Keratinocyte (primary cell): ENCODE measurements around the gene CDCA5. TPM values are rescaled to one million over a fixed set of nuclear protein-coding genes. Genes with fewer than 3 reads are reported as not detected.
A peak's percentile ranks its signal among the peaks of the same experiment; 100 is the strongest.

Experiments
- DNase-seq: peaks from one replicate; pipeline ENCODE4 v3.0.0-alpha.2; 2011; ENCODE audit warnings: low read depth, missing footprints, low spot score
- FAIRE-seq: peaks from 2 replicates; lab custom pipeline; 2011; peaks lifted over from hg19 to GRCh38; lab: Jason Lieb, UNC
- H2AFZ ChIP-seq: 2 replicates; pipeline ENCODE4 v1.6.0; 2012; ENCODE audit warnings: low read length, control low read depth, inconsistent platforms; ENCODE audit not compliant: control insufficient read depth
- H3K27ac ChIP-seq: 2 replicates; pipeline ENCODE4 v1.5.1; 2011; ENCODE audit warnings: low read length; ENCODE audit not compliant: control insufficient read depth, insufficient read depth
- H3K27me3 ChIP-seq: 3 replicates; pipeline ENCODE4 v1.6.0; 2011; ENCODE audit warnings: low read length; ENCODE audit not compliant: control insufficient read depth, insufficient read depth; ENCODE audit errors: extremely low read depth
- H3K36me3 ChIP-seq, 2 experiments: 2 replicates in 1 of 2; 3 replicates in 1 of 2; pipeline ENCODE4 v1.5.1; 2011; ENCODE audit warnings: low read length in 2 of 2, mild to moderate bottlenecking in 1 of 2; ENCODE audit not compliant: control insufficient read depth in 2 of 2, insufficient read depth in 2 of 2; ENCODE audit errors: extremely low read depth in 1 of 2
- H3K4me1 ChIP-seq: 3 replicates; pipeline ENCODE4 v1.5.1; 2011; ENCODE audit warnings: low read length; ENCODE audit not compliant: control insufficient read depth, insufficient read depth; ENCODE audit errors: extremely low read depth
- H3K4me2 ChIP-seq: 3 replicates; pipeline ENCODE4 v1.6.0; 2011; ENCODE audit warnings: low read depth, low read length; ENCODE audit not compliant: control insufficient read depth, insufficient read depth; ENCODE audit errors: extremely low read depth
- H3K4me3 ChIP-seq, 3 experiments: fragments of 200-600 bp in 1 of 3; sonication (generic) in 1 of 3; 2 replicates in 2 of 3; 3 replicates in 1 of 3; pipeline ENCODE4 v1.5.1; 2011 to 2016; ENCODE audit warnings: low read length in 3 of 3, mild to moderate bottlenecking in 3 of 3, control low read depth in 2 of 3, inconsistent platforms in 1 of 3, low read depth in 1 of 3, mixed read lengths in 1 of 3, mixed run types in 1 of 3, moderate library complexity in 1 of 3; ENCODE audit not compliant: control insufficient read depth in 2 of 3, insufficient read depth in 2 of 3; ENCODE audit errors: extremely low read depth in 1 of 3
- H3K79me2 ChIP-seq: 2 replicates; pipeline ENCODE4 v1.6.0; 2012; ENCODE audit warnings: low read length; ENCODE audit not compliant: control insufficient read depth, insufficient read depth
- H3K9ac ChIP-seq: 3 replicates; pipeline ENCODE4 v1.6.0; 2011; ENCODE audit warnings: low read length; ENCODE audit not compliant: control insufficient read depth, insufficient read depth; ENCODE audit errors: extremely low read depth
- H3K9me1 ChIP-seq: 3 replicates; pipeline ENCODE4 v1.6.0; 2011; ENCODE audit warnings: low read length; ENCODE audit not compliant: control insufficient read depth, insufficient read depth; ENCODE audit errors: extremely low read depth
- H3K9me3 ChIP-seq: 2 replicates; pipeline ENCODE4 v1.5.1; 2012; ENCODE audit warnings: low read depth, low read length; ENCODE audit not compliant: control insufficient read depth
- H4K20me1 ChIP-seq: 3 replicates; pipeline ENCODE4 v1.6.0; 2011; ENCODE audit warnings: low read length; ENCODE audit not compliant: control insufficient read depth, insufficient read depth; ENCODE audit errors: extremely low read depth
- EZH2 ChIP-seq: IDR thresholded peaks from one replicate; pipeline ENCODE4 v1.6.1; 2012; ENCODE audit warnings: inconsistent platforms, mild to moderate bottlenecking, low read length, moderate library complexity
- dilution Hi-C: fragments of 300-500 bp; cut with MboI; formaldehyde crosslinking; loops from one replicate; pipeline ENCODE4 v1.7.0; 2020; ENCODE audit warnings: low sequenced_read_pairs; ENCODE audit not compliant: extremely low pct_ligation_motif_present
- polyA plus RNA-seq, 5 experiments: library from polyadenylated mRNA; depleted of rRNA in 3 of 5; stranded (reverse) in 3 of 5; stranded (forward) in 1 of 5; unstranded in 1 of 5; fragments of >200 nt; gene quantifications; 1 replicate in 1 of 5; 2 replicates in 3 of 5; 3 replicates in 1 of 5; pipeline versions ENCODE4 v1.2.1 to v1.2.3, GENCODE V29; 2011 to 2012; ENCODE audit warnings: missing spikeins in 2 of 5, low read depth in 1 of 5, low replicate concordance in 1 of 5
- TF ChIP-seq, protein P1 (sequence below), 3 experiments: IDR thresholded peaks in 1 of 3; conservative IDR thresholded peaks in 1 of 3; optimal IDR thresholded peaks in 1 of 3; 2 replicates in 2 of 3; 3 replicates in 1 of 3; pipeline versions ENCODE3 to v1.5.1; 2011; ENCODE audit warnings: low read length in 3 of 3, mild to moderate bottlenecking in 3 of 3, moderate library complexity in 2 of 3, control low read depth in 1 of 3, inconsistent platforms in 1 of 3; ENCODE audit not compliant: insufficient read depth in 2 of 3; ENCODE audit errors: extremely low read depth in 1 of 3

CDCA5 gene
- polyA plus RNA-seq, 1 donor (not counting 4 experiments of a cell fraction or from before 2014, with no cell fraction given), result 8.0 TPM

DNA sequence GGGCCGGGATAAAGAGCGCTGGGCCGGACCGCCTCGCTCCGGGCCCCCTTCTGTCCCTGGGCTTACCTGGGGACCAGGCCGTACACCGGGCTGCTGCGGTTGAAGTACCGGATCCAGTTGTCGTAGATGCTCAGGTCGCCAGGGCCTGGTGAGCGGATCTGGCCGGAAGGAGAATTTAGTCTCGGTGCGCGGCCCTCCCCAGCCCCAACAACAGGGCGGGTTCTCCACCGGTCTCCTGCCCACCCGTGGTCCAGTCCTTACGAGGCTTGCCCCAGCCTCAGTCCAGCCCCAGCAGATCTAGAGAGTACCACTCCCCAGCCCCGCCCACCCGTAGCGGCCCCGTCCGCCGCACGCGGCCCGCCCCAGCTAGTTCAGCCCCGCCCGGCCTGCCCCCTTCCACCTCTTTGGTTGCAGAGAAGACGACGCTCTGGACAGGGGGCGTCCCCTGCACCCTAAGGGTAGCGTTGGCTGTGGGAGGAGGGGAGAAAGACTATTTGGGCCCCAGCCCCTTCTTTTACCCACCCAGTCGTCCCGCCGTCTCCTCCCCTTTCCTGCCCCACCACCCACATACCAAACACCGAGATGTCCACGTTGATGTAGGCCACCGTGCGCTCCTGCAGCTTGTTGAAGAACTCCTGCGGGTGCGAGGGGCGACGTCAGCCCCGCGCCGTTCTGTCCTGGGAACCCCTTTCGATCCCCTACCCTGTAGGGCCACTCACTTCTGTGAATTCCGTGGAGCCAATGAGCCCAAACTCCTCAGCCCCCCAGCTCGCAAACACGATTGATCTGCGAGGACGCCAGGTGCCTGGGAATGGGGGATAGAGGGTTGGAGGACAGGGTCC, 36.0 kb downstream of the CDCA5 start:
- Histone ChIP-seq H3K4me1 (peaks cover 8% of the 10 kb centered on the region), H3K79me2 (no peaks in the 10 kb centered on the region), H4K20me1 (no peaks in the 10 kb centered on the region), H3K27ac (no peak overlapping the region), H3K9ac (no peak overlapping the region), H3K27me3 (no peaks in the 10 kb centered on the region), H3K4me3 (peak overlapping the region in 2 of 3 experiments; percentile 26 to 31), H3K9me1 (no peaks in the 10 kb centered on the region), H3K36me3 (peaks cover 3 to 7% of the 10 kb centered on the region in 2 experiments), H3K9me3 (no peaks in the 10 kb centered on the region), H3K4me2 (peak overlapping the region; percentile 54), H2AFZ (peak overlapping the region; percentile 47)
- FAIRE-seq (no peak), DNase-seq (no peak)
- dilution Hi-C loops, result no loop called here
- TF ChIP-seq EZH2, result no peak
- TF ChIP-seq, protein P1, sequence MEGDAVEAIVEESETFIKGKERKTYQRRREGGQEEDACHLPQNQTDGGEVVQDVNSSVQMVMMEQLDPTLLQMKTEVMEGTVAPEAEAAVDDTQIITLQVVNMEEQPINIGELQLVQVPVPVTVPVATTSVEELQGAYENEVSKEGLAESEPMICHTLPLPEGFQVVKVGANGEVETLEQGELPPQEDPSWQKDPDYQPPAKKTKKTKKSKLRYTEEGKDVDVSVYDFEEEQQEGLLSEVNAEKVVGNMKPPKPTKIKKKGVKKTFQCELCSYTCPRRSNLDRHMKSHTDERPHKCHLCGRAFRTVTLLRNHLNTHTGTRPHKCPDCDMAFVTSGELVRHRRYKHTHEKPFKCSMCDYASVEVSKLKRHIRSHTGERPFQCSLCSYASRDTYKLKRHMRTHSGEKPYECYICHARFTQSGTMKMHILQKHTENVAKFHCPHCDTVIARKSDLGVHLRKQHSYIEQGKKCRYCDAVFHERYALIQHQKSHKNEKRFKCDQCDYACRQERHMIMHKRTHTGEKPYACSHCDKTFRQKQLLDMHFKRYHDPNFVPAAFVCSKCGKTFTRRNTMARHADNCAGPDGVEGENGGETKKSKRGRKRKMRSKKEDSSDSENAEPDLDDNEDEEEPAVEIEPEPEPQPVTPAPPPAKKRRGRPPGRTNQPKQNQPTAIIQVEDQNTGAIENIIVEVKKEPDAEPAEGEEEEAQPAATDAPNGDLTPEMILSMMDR (optimal IDR thresholded peaks at IDR 0.05 in 1 of 3, IDR thresholded peaks at IDR 0.05 in 1 of 3, conservative IDR thresholded peaks at IDR 0.05 in 1 of 3; ENCODE audit: extremely low read depth in 1 of 3, insufficient read depth in 2 of 3, low read length in 3 of 3), result no peak

DNA sequence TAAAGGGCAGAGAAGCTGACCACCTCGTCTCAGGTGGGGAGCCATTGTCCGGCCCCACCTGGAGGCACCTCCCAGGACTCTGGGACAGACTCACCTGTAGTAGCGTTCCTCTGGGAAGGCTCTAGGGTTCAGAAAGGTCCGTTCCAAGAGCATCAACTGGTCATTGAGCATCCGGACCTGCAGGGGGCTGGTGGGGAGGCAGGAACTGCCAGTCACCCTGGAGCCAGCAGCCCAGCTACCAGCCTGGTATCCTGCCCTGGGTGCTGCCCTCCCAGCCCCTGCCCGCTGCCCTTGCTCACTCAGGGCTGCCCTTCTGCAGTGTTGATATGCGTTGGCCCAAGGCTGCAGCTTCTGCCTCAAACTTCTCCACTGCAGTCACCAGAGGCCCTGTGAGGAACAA, 38.1 kb downstream of the CDCA5 start:
- H3K36me3 ChIP-seq, result peaks cover 3 to 7% of the 10 kb centered on the region in 2 experiments

More for the DNA sequence above, 38.1 kb downstream of the CDCA5 start:
- Histone ChIP-seq H3K4me2 (no peak overlapping the region), H4K20me1 (no peaks in the 10 kb centered on the region), H3K4me3 (no peak overlapping the region), H3K79me2 (peaks cover 5% of the 10 kb centered on the region), H3K4me1 (peaks cover 17% of the 10 kb centered on the region), H3K9me3 (no peaks in the 10 kb centered on the region), H3K27me3 (no peaks in the 10 kb centered on the region), H3K27ac (no peak overlapping the region), H3K9ac (no peak overlapping the region), H3K9me1 (no peaks in the 10 kb centered on the region), H2AFZ (no peak overlapping the region)
- dilution Hi-C loops, result no loop called here
- TF ChIP-seq, protein P1 (optimal IDR thresholded peaks at IDR 0.05 in 1 of 3, IDR thresholded peaks at IDR 0.05 in 1 of 3, conservative IDR thresholded peaks at IDR 0.05 in 1 of 3; ENCODE audit: extremely low read depth in 1 of 3, insufficient read depth in 2 of 3, low read length in 3 of 3), result no peak
- TF ChIP-seq EZH2, result no peak
- DNase-seq, result no peak
- FAIRE-seq, result no peak
